ENCODE results near the gene ANKRD18A. TPM values are rescaled to one million over a fixed set of nuclear protein-coding genes. Genes with fewer than 3 reads are reported as not detected.
"Not testable (repeated sequence)": the region's sequence is repeated elsewhere in the genome, so short reads cannot be mapped to it uniquely, and the experiment has no call there.

The ANKRD18A gene
- total and polyA plus RNA-seq, 7 experiments from 2014 or later = 0.04 to 14.9 (median 6.6) TPM

DNA sequence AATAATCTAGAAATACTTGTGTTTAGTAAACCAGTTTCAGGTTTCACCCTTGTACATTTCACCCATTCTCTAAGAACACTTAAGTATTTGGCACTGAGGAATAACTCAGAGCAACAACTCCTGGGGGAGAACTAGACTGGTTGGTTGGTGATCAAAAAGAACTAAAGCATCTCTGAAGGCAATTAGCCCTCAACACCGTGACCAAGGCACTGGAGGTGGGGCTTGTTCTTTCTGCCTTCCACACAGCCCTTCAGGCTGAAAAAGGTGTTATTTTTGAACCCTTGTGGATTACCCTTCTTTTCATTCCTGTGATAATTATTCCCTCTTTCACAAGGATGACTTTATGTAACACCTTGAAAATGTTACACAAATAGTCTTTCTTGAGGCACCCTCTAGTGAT lies 44.2 kb downstream of the ANKRD18A start:
- H3K4me3 ChIP-seq (ENCODE audit: low read length); H3K27me3 ChIP-seq (ENCODE audit: control insufficient read depth in 2 of 2, insufficient read depth in 2 of 2, low read length in 2 of 2); ATAC-seq; H3K36me3 Mint-ChIP-seq; intact Hi-C loops (cut with micrococcal nuclease); H3K27ac Mint-ChIP-seq; H3K9me3 Mint-ChIP-seq; H3K4me1 Mint-ChIP-seq; H3K4me1 ChIP-seq (ENCODE audit: control insufficient read depth in 2 of 2, insufficient read depth in 2 of 2, low read length in 2 of 2); H3K9me3 ChIP-seq (ENCODE audit: control insufficient read depth in 2 of 3, low read length in 3 of 3); H3K4me3 Mint-ChIP-seq; POLR2A ChIA-PET; H3K36me3 ChIP-seq (ENCODE audit: control insufficient read depth in 2 of 3, insufficient read depth in 3 of 3, low read length in 3 of 3); H3K27ac ChIP-seq (ENCODE audit: low read depth, low read length); H3K27me3 Mint-ChIP-seq; CTCF ChIA-PET: not testable (repeated sequence)
- peak in 2 of 9 donors; percentile 13 to 15 for DNase-seq

DNA sequence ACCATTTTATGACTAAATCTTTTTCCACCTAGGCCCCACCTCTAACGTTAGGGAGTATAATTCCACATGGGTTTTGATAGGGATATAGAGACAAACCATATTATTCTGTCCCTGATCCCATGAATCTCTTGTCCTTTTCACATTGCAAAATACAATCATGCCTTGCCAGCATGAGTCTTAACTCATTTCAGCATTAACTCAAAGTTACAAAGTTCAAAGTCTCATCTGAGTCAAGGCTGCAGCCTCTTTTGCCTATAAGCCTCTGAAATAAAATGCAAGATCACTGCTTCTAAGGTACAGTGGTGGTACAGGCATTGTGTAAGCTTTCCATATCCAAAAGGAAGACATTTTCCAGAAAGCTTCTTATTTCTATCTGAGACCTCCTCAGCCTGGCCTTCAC lies 54.3 kb downstream of the ANKRD18A start:
- H3K27ac ChIP-seq (ENCODE audit: low read depth, low read length); ATAC-seq; H3K27ac Mint-ChIP-seq; POLR2A ChIA-PET; H3K27me3 ChIP-seq (ENCODE audit: control insufficient read depth in 2 of 2, insufficient read depth in 2 of 2, low read length in 2 of 2); H3K4me3 Mint-ChIP-seq; H3K9me3 ChIP-seq (ENCODE audit: control insufficient read depth in 2 of 3, low read length in 3 of 3); DNase-seq; H3K36me3 ChIP-seq (ENCODE audit: control insufficient read depth in 2 of 3, insufficient read depth in 3 of 3, low read length in 3 of 3); intact Hi-C loops (cut with micrococcal nuclease); H3K36me3 Mint-ChIP-seq; H3K4me1 ChIP-seq (ENCODE audit: control insufficient read depth in 2 of 2, insufficient read depth in 2 of 2, low read length in 2 of 2); CTCF ChIA-PET; H3K4me3 ChIP-seq (ENCODE audit: low read length); H3K27me3 Mint-ChIP-seq: not testable (repeated sequence)
- peaks cover 0 to 12% (median 0%) of the 10 kb centered on the region in 11 donors for H3K9me3 Mint-ChIP-seq
- H3K4me1 Mint-ChIP-seq = peaks cover 5 to 20% (median 13%) of the 10 kb centered on the region in 7 donors

DNA sequence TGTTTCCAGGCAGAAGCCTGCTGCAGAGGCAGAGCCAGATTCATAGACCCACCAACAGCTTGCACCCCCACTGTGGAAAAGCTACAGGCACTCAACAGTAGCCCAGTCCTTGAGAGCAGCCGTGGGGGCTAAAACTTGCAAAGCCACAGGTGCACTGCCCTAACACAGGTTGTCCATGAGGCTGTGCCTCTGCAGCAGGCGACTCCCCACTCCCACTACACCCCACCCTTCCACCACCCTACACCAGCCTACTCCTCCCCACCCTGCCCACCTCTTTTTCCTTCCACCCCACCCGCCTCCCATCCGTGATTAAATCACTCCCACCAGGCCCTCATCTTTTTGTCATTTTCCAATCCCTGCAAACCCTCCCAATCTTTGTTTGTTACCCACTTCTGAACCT lies 55.2 kb downstream of the ANKRD18A start:
- intact Hi-C loops (cut with micrococcal nuclease); H3K27ac Mint-ChIP-seq: not testable (repeated sequence)

DNA sequence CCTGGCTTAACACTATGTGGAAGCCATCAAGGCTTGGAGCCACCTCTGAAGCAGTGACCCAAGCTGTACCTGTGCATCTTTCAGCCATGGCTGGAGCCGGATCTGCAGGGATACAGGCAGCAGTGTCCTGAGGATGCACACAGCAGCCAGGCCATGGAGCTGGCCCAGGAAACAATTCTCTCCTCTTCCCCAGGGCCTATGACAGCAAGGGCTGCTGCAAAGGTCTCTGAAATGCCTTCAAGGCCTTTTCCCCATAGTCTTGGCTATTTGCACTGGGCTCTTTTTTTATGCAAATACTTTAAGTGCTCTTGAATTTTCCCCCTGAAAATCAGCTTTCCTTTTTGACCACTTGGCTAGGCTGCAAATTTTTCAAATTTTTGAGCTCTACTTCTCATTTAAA lies 56.5 kb downstream of the ANKRD18A start:
- H3K36me3 Mint-ChIP-seq; H3K27me3 Mint-ChIP-seq; POLR2A ChIA-PET; H3K4me3 ChIP-seq (ENCODE audit: low read length); intact Hi-C loops (cut with micrococcal nuclease); DNase-seq; H3K36me3 ChIP-seq (ENCODE audit: control insufficient read depth in 2 of 3, insufficient read depth in 3 of 3, low read length in 3 of 3); H3K27ac ChIP-seq (ENCODE audit: low read depth, low read length); CTCF ChIA-PET; H3K9me3 ChIP-seq (ENCODE audit: control insufficient read depth in 2 of 3, low read length in 3 of 3); H3K27me3 ChIP-seq (ENCODE audit: control insufficient read depth in 2 of 2, insufficient read depth in 2 of 2, low read length in 2 of 2); H3K4me1 ChIP-seq (ENCODE audit: control insufficient read depth in 2 of 2, insufficient read depth in 2 of 2, low read length in 2 of 2); ATAC-seq: not testable (repeated sequence)
- peaks cover 5 to 24% (median 15%) of the 10 kb centered on the region in 7 donors for H3K4me1 Mint-ChIP-seq
- peak overlapping the region in 1 of 10 donors; percentile 38 for H3K4me3 Mint-ChIP-seq
- H3K27ac Mint-ChIP-seq = peak overlapping the region in 1 of 9 donors; percentile 17
- peaks cover 0 to 12% (median 0%) of the 10 kb centered on the region in 11 donors for H3K9me3 Mint-ChIP-seq

More for the DNA sequence above, 55.2 kb downstream of the ANKRD18A start:
- H3K4me1 ChIP-seq (ENCODE audit: control insufficient read depth in 2 of 2, insufficient read depth in 2 of 2, low read length in 2 of 2); H3K27me3 Mint-ChIP-seq; POLR2A ChIA-PET; H3K27me3 ChIP-seq (ENCODE audit: control insufficient read depth in 2 of 2, insufficient read depth in 2 of 2, low read length in 2 of 2); H3K36me3 ChIP-seq (ENCODE audit: control insufficient read depth in 2 of 3, insufficient read depth in 3 of 3, low read length in 3 of 3); ATAC-seq; H3K9me3 ChIP-seq (ENCODE audit: control insufficient read depth in 2 of 3, low read length in 3 of 3); DNase-seq; CTCF ChIA-PET; H3K36me3 Mint-ChIP-seq; H3K4me3 ChIP-seq (ENCODE audit: low read length); H3K27ac ChIP-seq (ENCODE audit: low read depth, low read length); H3K4me3 Mint-ChIP-seq: not testable (repeated sequence)
- peaks cover 5 to 20% (median 13%) of the 10 kb centered on the region in 7 donors for H3K4me1 Mint-ChIP-seq
- H3K9me3 Mint-ChIP-seq = peaks cover 0 to 12% (median 0%) of the 10 kb centered on the region in 11 donors

DNA sequence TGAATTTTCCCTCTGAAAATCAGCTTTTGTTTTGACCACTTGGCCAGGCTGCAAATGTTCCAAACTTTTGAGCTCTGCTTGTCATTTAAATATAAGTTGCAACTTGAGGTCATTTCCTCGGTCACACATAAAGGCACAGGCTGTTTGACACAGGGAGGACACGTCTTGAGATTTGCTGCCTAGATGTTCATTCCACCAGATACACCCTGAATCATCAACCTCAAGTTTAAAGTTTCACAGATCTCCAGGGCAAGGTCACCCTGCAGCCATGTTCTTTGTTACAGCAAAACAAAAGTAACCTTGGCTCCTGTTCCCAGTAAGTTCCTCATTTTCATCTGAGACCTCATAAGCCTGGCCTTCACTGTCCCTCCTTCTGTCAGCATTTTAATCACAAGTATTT lies 59.3 kb downstream of the ANKRD18A start:
- H3K27ac ChIP-seq (ENCODE audit: low read depth, low read length); H3K27me3 ChIP-seq (ENCODE audit: control insufficient read depth in 2 of 2, insufficient read depth in 2 of 2, low read length in 2 of 2); H3K4me3 Mint-ChIP-seq; ATAC-seq; H3K4me1 ChIP-seq (ENCODE audit: control insufficient read depth in 2 of 2, insufficient read depth in 2 of 2, low read length in 2 of 2); POLR2A ChIA-PET; CTCF ChIA-PET; intact Hi-C loops (cut with micrococcal nuclease); H3K36me3 ChIP-seq (ENCODE audit: control insufficient read depth in 2 of 3, insufficient read depth in 3 of 3, low read length in 3 of 3); H3K27ac Mint-ChIP-seq; DNase-seq; H3K9me3 ChIP-seq (ENCODE audit: control insufficient read depth in 2 of 3, low read length in 3 of 3); H3K36me3 Mint-ChIP-seq; H3K4me3 ChIP-seq (ENCODE audit: low read length); H3K27me3 Mint-ChIP-seq: not testable (repeated sequence)
- peaks cover 0 to 12% (median 0%) of the 10 kb centered on the region in 11 donors for H3K9me3 Mint-ChIP-seq
- H3K4me1 Mint-ChIP-seq = peaks cover 0 to 24% (median 17%) of the 10 kb centered on the region in 7 donors

DNA sequence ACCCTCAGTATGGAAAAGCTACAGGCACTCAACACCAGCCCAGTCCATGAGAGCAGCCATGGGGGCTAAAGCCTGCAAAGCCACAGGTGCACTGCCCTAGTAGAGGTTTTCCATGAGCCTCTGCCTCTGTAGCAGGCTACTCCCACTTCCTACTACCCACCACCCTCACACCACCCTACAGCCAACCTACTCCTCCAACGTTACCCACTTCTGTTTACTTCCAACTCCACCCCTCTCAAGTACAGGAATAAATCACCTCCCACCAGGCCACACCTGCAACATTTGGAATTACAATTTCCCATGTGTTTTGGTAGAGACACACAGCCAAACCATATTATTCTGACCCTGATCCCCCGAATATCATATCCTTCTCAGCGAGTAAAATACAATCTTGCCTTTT lies 61.2 kb downstream of the ANKRD18A start:
- H3K36me3 ChIP-seq (ENCODE audit: control insufficient read depth in 2 of 3, insufficient read depth in 3 of 3, low read length in 3 of 3); H3K27ac Mint-ChIP-seq; H3K4me3 Mint-ChIP-seq; POLR2A ChIA-PET; H3K9me3 Mint-ChIP-seq; DNase-seq; intact Hi-C loops (cut with micrococcal nuclease); H3K27me3 ChIP-seq (ENCODE audit: control insufficient read depth in 2 of 2, insufficient read depth in 2 of 2, low read length in 2 of 2); CTCF ChIA-PET; H3K27me3 Mint-ChIP-seq; ATAC-seq; H3K36me3 Mint-ChIP-seq; H3K4me1 ChIP-seq (ENCODE audit: control insufficient read depth in 2 of 2, insufficient read depth in 2 of 2, low read length in 2 of 2); H3K9me3 ChIP-seq (ENCODE audit: control insufficient read depth in 2 of 3, low read length in 3 of 3); H3K27ac ChIP-seq (ENCODE audit: low read depth, low read length); H3K4me3 ChIP-seq (ENCODE audit: low read length): not testable (repeated sequence)
- peaks cover 0 to 13% (median 9%) of the 10 kb centered on the region in 7 donors for H3K4me1 Mint-ChIP-seq

DNA sequence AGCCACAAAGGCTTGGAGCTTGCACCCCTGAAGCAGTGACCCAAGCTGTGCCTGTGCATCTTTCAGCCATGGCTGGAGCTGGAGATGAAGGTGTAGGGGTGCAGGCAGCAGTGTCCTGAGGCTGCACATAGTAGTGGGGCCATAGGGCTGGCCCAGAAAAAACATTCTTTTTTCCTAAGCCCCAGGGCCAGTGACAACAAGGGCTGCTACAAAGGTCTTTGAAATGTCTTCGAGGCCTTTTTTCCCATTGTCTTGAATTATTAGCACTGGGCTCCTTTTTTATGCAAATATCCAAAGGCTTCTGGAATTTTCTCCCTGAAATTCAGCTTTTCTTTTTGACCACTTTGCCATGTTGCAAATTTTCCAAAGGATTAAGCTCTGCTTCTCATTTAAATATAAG lies 62.6 kb downstream of the ANKRD18A start:
- H3K4me3 ChIP-seq (ENCODE audit: low read length); H3K9me3 ChIP-seq (ENCODE audit: control insufficient read depth in 2 of 3, low read length in 3 of 3); H3K27me3 Mint-ChIP-seq; H3K27me3 ChIP-seq (ENCODE audit: control insufficient read depth in 2 of 2, insufficient read depth in 2 of 2, low read length in 2 of 2); H3K9me3 Mint-ChIP-seq; CTCF ChIA-PET; ATAC-seq; POLR2A ChIA-PET; H3K27ac Mint-ChIP-seq; intact Hi-C loops (cut with micrococcal nuclease); DNase-seq; H3K36me3 ChIP-seq (ENCODE audit: control insufficient read depth in 2 of 3, insufficient read depth in 3 of 3, low read length in 3 of 3); H3K27ac ChIP-seq (ENCODE audit: low read depth, low read length); H3K4me1 ChIP-seq (ENCODE audit: control insufficient read depth in 2 of 2, insufficient read depth in 2 of 2, low read length in 2 of 2); H3K4me3 Mint-ChIP-seq; H3K36me3 Mint-ChIP-seq: not testable (repeated sequence)
- H3K4me1 Mint-ChIP-seq = peaks cover 9 to 23% (median 18%) of the 10 kb centered on the region in 7 donors

Data from naive thymus-derived CD4-positive, alpha-beta T cell (primary cell).